ENCODE measurements around the gene PRORP.

DNA sequence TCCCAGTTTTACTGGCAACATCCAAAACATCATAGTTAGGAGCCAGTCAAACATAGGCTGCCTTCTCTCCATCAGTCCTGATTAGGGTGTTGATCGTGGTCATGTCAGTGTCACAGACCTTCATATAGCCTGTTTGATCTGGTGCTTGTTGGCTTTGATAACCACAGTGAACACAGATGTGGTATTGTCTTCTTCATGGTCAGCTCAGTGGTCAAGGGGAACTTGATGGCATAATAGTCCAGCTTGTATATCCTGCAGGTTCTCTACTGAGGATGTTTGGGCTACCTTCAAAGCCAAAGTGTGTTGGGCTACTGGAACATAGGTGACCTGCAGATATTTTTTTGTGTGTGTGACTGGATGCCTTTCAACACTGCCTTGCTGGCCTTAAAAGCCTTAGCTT lies 21.7 kb downstream of the PRORP start:
- TF ChIP-seq, protein P1, sequence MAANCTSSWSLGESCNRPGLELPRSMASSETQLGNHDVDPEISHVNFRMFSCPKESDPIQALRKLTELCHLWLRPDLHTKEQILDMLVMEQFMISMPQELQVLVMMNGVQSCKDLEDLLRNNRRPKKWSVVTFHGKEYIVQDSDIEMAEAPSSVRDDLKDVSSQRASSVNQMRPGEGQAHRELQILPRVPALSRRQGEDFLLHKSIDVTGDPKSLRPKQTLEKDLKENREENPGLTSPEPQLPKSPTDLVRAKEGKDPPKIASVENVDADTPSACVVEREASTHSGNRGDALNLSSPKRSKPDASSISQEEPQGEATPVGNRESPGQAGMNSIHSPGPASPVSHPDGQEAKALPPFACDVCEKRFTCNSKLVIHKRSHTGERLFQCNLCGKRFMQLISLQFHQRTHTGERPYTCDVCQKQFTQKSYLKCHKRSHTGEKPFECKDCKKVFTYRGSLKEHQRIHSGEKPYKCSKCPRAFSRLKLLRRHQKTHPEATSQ (tag by site-specific recombination; IDR thresholded peaks at IDR 0.05) = no peak
- TF ChIP-seq ZNF174 (tag by site-specific recombination; IDR thresholded peaks at IDR 0.05) = no peak
- TF ChIP-seq, protein P2, sequence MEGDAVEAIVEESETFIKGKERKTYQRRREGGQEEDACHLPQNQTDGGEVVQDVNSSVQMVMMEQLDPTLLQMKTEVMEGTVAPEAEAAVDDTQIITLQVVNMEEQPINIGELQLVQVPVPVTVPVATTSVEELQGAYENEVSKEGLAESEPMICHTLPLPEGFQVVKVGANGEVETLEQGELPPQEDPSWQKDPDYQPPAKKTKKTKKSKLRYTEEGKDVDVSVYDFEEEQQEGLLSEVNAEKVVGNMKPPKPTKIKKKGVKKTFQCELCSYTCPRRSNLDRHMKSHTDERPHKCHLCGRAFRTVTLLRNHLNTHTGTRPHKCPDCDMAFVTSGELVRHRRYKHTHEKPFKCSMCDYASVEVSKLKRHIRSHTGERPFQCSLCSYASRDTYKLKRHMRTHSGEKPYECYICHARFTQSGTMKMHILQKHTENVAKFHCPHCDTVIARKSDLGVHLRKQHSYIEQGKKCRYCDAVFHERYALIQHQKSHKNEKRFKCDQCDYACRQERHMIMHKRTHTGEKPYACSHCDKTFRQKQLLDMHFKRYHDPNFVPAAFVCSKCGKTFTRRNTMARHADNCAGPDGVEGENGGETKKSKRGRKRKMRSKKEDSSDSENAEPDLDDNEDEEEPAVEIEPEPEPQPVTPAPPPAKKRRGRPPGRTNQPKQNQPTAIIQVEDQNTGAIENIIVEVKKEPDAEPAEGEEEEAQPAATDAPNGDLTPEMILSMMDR (tag by site-specific recombination; IDR thresholded peaks at IDR 0.05) = no peak
- TF ChIP-seq ZBTB48 (tag by site-specific recombination; IDR thresholded peaks at IDR 0.05) = no peak
- no peak for TF ChIP-seq ZNF423 (tag by site-specific recombination; IDR thresholded peaks at IDR 0.05)
- TF ChIP-seq HOXD13 (CRISPR knock-in tag; IDR thresholded peaks at IDR 0.05; ENCODE audit: borderline replicate concordance) = no peak
- TF ChIP-seq, protein P3, sequence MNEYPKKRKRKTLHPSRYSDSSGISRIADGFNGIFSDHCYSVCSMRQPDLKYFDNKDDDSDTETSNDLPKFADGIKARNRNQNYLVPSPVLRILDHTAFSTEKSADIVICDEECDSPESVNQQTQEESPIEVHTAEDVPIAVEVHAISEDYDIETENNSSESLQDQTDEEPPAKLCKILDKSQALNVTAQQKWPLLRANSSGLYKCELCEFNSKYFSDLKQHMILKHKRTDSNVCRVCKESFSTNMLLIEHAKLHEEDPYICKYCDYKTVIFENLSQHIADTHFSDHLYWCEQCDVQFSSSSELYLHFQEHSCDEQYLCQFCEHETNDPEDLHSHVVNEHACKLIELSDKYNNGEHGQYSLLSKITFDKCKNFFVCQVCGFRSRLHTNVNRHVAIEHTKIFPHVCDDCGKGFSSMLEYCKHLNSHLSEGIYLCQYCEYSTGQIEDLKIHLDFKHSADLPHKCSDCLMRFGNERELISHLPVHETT (tag by site-specific recombination; IDR thresholded peaks at IDR 0.05) = no peak
- no peak for TF ChIP-seq ZBTB26 (tag by site-specific recombination; optimal IDR thresholded peaks at IDR 0.05)
- TF ChIP-seq ZNF707 (tag by site-specific recombination; IDR thresholded peaks at IDR 0.05) = no peak
- TF ChIP-seq IKZF3 (tag by site-specific recombination; IDR thresholded peaks at IDR 0.05) = no peak
